Activated CD4-positive, alpha-beta T cell treated with anti-CD3 and anti-CD28 coated beads, Interleukin-2, amount 10 ng/mL, durations not matched to agents 7 days and 5 days (primary cell): ENCODE data around the gene ZNF221. TPM values are rescaled to one million over a fixed set of nuclear protein-coding genes. Genes with fewer than 3 reads are reported as not detected.

ENCODE experiments used
- total RNA-seq, 2 experiments: library from RNA; stranded (reverse); gene quantifications; one replicate each; pipeline ENCODE4 v1.2.3, GENCODE V29; 2021

ZNF221 gene
- total RNA-seq, 2 experiments from 2014 or later, result 0.99 to 1.0 TPM

Other genes starting within 250 kb of the ZNF221 start
- gene IRGC, start 235.2 kb upstream of the ZNF221 start, total RNA-seq, result not detected
- gene SMG9, start 196.3 kb upstream of the ZNF221 start, total RNA-seq, result 10 to 100 TPM; 69.1 to 71.0 TPM
- 10 to 100 TPM; 31.9 to 34.5 TPM for gene KCNN4, start 170.3 kb upstream of the ZNF221 start, total RNA-seq
- gene LYPD5, start 148.8 kb upstream of the ZNF221 start, total RNA-seq, result under 1 TPM; 0.62 to 0.79 TPM
- 1 to 10 TPM; 6.1 to 7.4 TPM for gene ZNF283, start 123.9 kb upstream of the ZNF221 start, total RNA-seq
- 1 to 10 TPM in 1 of 2 experiments, under 1 TPM in 1; 0.98 to 1.3 TPM for gene ZNF404, start 67.3 kb upstream of the ZNF221 start, total RNA-seq
- gene ZNF45, start 15.9 kb upstream of the ZNF221 start, total RNA-seq, result 10 to 100 TPM; 17.0 to 17.1 TPM
- 1 to 10 TPM; 6.3 to 6.6 TPM for gene ZNF155, start 33.0 kb downstream of the ZNF221 start, total RNA-seq
- 1 to 10 TPM; 4.5 to 5.5 TPM for gene ZNF230, start 51.7 kb downstream of the ZNF221 start, total RNA-seq
- 1 to 10 TPM; 2.8 to 3.7 TPM for gene ZNF222, start 74.2 kb downstream of the ZNF221 start, total RNA-seq
- gene ZNF223, start 100.8 kb downstream of the ZNF221 start, total RNA-seq, result under 1 TPM in 1 of 2 experiments, not detected in 1; 0.25 TPM
- gene ZNF284, start 120.9 kb downstream of the ZNF221 start, total RNA-seq, result 1 to 10 TPM; 2.1 to 2.2 TPM
- gene ZNF224, start 143.1 kb downstream of the ZNF221 start, total RNA-seq, result 10 to 100 TPM; 33.4 to 36.5 TPM
- 1 to 10 TPM; 2.4 to 3.7 TPM for gene ZNF225, start 162.2 kb downstream of the ZNF221 start, total RNA-seq
- 10 to 100 TPM; 12.1 to 12.9 TPM for gene ZNF234, start 190.3 kb downstream of the ZNF221 start, total RNA-seq
- gene ZNF226, start 213.9 kb downstream of the ZNF221 start, total RNA-seq, result 10 to 100 TPM; 18.4 to 20.4 TPM